ENCODE results near the gene CCDC184.

DNA sequence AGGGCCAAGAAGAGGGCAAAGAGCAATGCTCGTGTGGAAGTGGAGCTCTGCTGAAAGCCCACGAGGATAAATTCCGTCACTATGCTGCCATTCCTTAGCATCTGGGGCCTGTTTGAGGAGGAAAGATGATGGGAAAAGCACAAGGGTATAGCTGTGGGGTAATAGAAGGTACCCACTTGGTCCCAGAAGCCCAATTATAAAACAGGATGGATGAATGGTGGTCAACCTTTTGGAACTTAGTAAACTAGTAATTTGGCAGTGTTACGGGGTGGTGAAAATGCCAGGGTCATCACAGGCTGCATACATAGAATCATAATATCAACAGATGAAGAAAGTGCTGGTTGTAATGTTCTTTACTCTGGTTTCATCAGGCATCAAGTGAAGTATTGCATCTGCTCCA, 19.7 kb downstream of the CCDC184 start, which contains the start of gene OR10AD1:
- no peak for TF ChIP-seq EZH2 (IDR thresholded peaks at IDR 0.05; ENCODE audit: borderline replicate concordance, low read depth, low read length, severe bottlenecking)
- TF ChIP-seq, protein P1, sequence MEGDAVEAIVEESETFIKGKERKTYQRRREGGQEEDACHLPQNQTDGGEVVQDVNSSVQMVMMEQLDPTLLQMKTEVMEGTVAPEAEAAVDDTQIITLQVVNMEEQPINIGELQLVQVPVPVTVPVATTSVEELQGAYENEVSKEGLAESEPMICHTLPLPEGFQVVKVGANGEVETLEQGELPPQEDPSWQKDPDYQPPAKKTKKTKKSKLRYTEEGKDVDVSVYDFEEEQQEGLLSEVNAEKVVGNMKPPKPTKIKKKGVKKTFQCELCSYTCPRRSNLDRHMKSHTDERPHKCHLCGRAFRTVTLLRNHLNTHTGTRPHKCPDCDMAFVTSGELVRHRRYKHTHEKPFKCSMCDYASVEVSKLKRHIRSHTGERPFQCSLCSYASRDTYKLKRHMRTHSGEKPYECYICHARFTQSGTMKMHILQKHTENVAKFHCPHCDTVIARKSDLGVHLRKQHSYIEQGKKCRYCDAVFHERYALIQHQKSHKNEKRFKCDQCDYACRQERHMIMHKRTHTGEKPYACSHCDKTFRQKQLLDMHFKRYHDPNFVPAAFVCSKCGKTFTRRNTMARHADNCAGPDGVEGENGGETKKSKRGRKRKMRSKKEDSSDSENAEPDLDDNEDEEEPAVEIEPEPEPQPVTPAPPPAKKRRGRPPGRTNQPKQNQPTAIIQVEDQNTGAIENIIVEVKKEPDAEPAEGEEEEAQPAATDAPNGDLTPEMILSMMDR (IDR thresholded peaks at IDR 0.05; ENCODE audit: borderline replicate concordance, extremely low read depth, low read length, poor library complexity, severe bottlenecking), result no peak
